NB4 (cell line): ENCODE results near the gene BBS7.

Source experiments
- MYC ChIP-seq: IDR thresholded peaks from 2 replicates; pipeline ENCODE4 v1.6.1; 2011; ENCODE audit warnings: low read depth, low read length
- POLR2A ChIP-seq: IDR thresholded peaks from 2 replicates; pipeline ENCODE4 v1.6.1; 2011; ENCODE audit warnings: mild to moderate bottlenecking; ENCODE audit not compliant: insufficient read length; ENCODE audit errors: extremely low read depth
- TF ChIP-seq, protein P1 (sequence below): IDR thresholded peaks from one replicate; pipeline ENCODE4 v1.5.1; 2012; ENCODE audit warnings: low read depth, low read length

DNA sequence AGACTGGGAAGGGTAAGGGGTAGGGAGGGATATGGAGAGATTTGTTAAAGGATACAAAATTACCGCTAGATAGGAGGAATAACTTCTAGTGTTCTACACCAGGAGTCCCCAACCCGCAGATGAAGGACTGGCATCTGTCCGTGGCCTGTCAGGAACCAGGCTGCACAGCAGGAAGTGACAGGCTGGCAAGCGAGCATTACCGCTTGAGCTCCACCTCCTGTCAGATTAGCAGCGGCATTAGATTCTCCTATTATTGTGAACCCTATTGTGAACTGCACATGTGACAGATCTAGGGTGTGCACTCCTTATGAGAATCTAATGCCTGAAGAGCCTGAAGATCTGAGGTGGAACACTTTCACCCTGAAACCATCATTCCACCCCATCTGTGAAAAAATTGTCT, 27.9 kb upstream of the BBS7 start:
- TF ChIP-seq, protein P1, sequence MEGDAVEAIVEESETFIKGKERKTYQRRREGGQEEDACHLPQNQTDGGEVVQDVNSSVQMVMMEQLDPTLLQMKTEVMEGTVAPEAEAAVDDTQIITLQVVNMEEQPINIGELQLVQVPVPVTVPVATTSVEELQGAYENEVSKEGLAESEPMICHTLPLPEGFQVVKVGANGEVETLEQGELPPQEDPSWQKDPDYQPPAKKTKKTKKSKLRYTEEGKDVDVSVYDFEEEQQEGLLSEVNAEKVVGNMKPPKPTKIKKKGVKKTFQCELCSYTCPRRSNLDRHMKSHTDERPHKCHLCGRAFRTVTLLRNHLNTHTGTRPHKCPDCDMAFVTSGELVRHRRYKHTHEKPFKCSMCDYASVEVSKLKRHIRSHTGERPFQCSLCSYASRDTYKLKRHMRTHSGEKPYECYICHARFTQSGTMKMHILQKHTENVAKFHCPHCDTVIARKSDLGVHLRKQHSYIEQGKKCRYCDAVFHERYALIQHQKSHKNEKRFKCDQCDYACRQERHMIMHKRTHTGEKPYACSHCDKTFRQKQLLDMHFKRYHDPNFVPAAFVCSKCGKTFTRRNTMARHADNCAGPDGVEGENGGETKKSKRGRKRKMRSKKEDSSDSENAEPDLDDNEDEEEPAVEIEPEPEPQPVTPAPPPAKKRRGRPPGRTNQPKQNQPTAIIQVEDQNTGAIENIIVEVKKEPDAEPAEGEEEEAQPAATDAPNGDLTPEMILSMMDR = no peak
- no peak for TF ChIP-seq MYC
- TF ChIP-seq POLR2A = no peak
